ENCODE measurements around the gene KIF13A. TPM values are rescaled to one million over a fixed set of nuclear protein-coding genes. Genes with fewer than 3 reads are reported as not detected.

Gene KIF13A
- polyA plus RNA-seq, 1 experiment, result 57.7 TPM

GRCh38 chr6:17988422-17988944 is 1.0 kb upstream of the KIF13A start:
- ChIA-PET CTCF (interaction anchor here (0.9 to 1.2 kb wide), 2 partner anchors 170 to 171 kb away, joined by 3 to 4 read pairs; no protein-coding TSS in a partner anchor), POLR2A (interaction anchor here (2.1 kb wide), 1 partner anchor 26 kb away, joined by 6 read pairs; no protein-coding TSS in a partner anchor)
- DNase-seq (ENCODE audit: low read depth, low spot score), result no peak
- Histone ChIP-seq H3K27me3 (ENCODE audit: control insufficient read depth, insufficient read depth, low read length) (no peaks in the 10 kb centered on the region), H3K27ac (ENCODE audit: low read depth, low read length) (peak overlapping the region; percentile 68), H3K4me3 (ENCODE audit: low read depth, low read length) (peak overlapping the region; percentile 73), H3K9me3 (ENCODE audit: control insufficient read depth, insufficient read depth, low read length) (no peaks in the 10 kb centered on the region)
- TF ChIP-seq CTCF (IDR thresholded peaks at IDR 0.05; ENCODE audit: low read depth, low read length), result no peak

GRCh38 chr6:17987697-17988421 is 424 bp upstream of the KIF13A start:
- ChIA-PET CTCF (interaction anchor here (0.9 to 1.2 kb wide), 4 partner anchors 23 to 182 kb away, joined by 3 to 4 read pairs (median 3); no protein-coding TSS in a partner anchor), POLR2A (interaction anchor here (1.6 to 2.1 kb wide), 2 partner anchors 25 to 55 kb away, joined by 4 to 6 read pairs; no protein-coding TSS in a partner anchor)
- Histone ChIP-seq H3K4me3 (ENCODE audit: low read depth, low read length) (peak overlapping the region; percentile 73), H3K27ac (ENCODE audit: low read depth, low read length) (peak overlapping the region; percentile 68), H3K27me3 (ENCODE audit: control insufficient read depth, insufficient read depth, low read length) (no peaks in the 10 kb centered on the region), H3K9me3 (ENCODE audit: control insufficient read depth, insufficient read depth, low read length) (no peaks in the 10 kb centered on the region)
- no peak for DNase-seq (ENCODE audit: low read depth, low spot score)
- TF ChIP-seq CTCF (IDR thresholded peaks at IDR 0.05; ENCODE audit: low read depth, low read length), result 0 out of 2 replicates have a peak, but pooled peaks have one; percentile 8

- no peaks in the 10 kb centered on the region for H3K27me3 ChIP-seq (ENCODE audit: control insufficient read depth, insufficient read depth, low read length)
- peak overlapping the region; percentile 68 for H3K4me3 ChIP-seq (ENCODE audit: low read depth, low read length)
- H3K9me3 ChIP-seq (ENCODE audit: control insufficient read depth, insufficient read depth, low read length), result no peaks in the 10 kb centered on the region
- ChIA-PET POLR2A (interaction anchor here (0.7 to 2.1 kb wide), 4 partner anchors 12 to 57 kb away, joined by 4 to 6 read pairs (median 4); no protein-coding TSS in a partner anchor), CTCF (interaction anchor here (0.9 to 1.2 kb wide), 3 partner anchors 22 to 181 kb away, joined by 3 to 4 read pairs (median 3); no protein-coding TSS in a partner anchor)
- peak overlapping the region; percentile 49 for H3K27ac ChIP-seq (ENCODE audit: low read depth, low read length)
- TF ChIP-seq CTCF (IDR thresholded peaks at IDR 0.05; ENCODE audit: low read depth, low read length), result no peak
- no peak for DNase-seq (ENCODE audit: low read depth, low spot score)
Measured at GRCh38 chr6:17986656-17987446, 584 bp downstream of the KIF13A start.

- no peak overlapping the region for H3K27ac ChIP-seq (ENCODE audit: low read depth, low read length)
- peak overlapping the region; percentile 68 for H3K4me3 ChIP-seq (ENCODE audit: low read depth, low read length)
- no peak for DNase-seq (ENCODE audit: low read depth, low spot score)
- ChIA-PET POLR2A (interaction anchor here (0.7 to 2.1 kb wide), 4 partner anchors 11 to 57 kb away, joined by 4 to 6 read pairs (median 4); no protein-coding TSS in a partner anchor), CTCF (interaction anchor here (0.6 to 2.0 kb wide), 3 partner anchors 55 to 169 kb away, joined by 3 to 10 read pairs (median 3); partner anchors contain the start of gene NHLRC1)
- TF ChIP-seq CTCF (IDR thresholded peaks at IDR 0.05; ENCODE audit: low read depth, low read length), result no peak
- H3K9me3 ChIP-seq (ENCODE audit: control insufficient read depth, insufficient read depth, low read length), result no peaks in the 10 kb centered on the region
- no peaks in the 10 kb centered on the region for H3K27me3 ChIP-seq (ENCODE audit: control insufficient read depth, insufficient read depth, low read length)
Measured at GRCh38 chr6:17985934-17986655, 1.3 kb downstream of the KIF13A start.
